HEK293T (cell line): Measurements from ENCODE around the gene TMEM225B.

Experiments used
- FOXK2 ChIP-seq: fragments of 450-650 bp; IDR thresholded peaks from 2 replicates; pipeline ENCODE4 v1.6.1; 2016; ENCODE audit warnings: mild to moderate bottlenecking
- FOXM1 ChIP-seq: fragments of 450-650 bp; IDR thresholded peaks from 2 replicates; pipeline ENCODE4 v1.6.1; 2017; ENCODE audit warnings: mild to moderate bottlenecking, borderline replicate concordance
- SUZ12 ChIP-seq: fragments of 450-650 bp; IDR thresholded peaks from 2 replicates; pipeline ENCODE4 v1.6.1; 2016; ENCODE audit warnings: mild to moderate bottlenecking

DNA sequence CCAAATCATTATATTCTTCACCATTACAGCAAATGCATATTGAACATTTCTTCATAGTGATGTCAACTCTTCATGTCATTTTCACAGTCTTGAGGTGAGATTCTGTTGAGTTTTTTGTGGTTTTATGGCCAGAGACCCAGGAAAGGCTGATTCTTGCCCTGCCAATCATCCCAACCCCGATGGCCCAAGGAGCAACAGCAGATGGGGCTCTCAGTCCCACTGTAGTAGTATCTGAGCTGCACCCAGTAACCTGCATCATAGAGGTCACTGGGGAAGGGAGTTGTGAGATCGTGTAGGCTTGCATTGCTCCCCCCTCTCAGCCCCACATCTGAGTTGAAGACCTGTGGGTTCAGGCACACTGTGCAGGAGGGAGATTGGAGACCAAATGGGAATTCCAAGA lies 45.4 kb downstream of the TMEM225B start:
- TF ChIP-seq FOXK2 (no peak), FOXM1 (no peak), SUZ12 (no peak)
